ENCODE results near the gene FOXD3. TPM values are rescaled to one million over a fixed set of nuclear protein-coding genes. Genes with fewer than 3 reads are reported as not detected.

The FOXD3 gene
- total and polyA plus RNA-seq, 2 experiments from 2014 or later, result 13.8 to 49.0 TPM

DNA sequence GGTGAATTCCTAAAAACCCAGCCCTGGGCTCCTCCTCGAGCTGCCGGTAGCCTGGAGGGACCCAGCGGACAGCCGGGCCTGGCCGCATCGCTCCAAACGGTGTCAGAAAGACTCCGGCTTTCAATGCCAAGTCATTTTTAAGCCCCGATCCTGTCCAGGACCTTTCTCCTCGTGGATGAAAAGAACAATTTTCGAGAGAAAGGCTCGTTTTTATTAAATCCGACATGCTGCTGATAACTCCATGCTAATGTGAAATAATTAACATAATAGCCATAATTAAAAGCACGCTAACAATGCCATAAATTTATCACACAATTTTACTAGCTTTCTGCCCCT is 4.6 kb upstream of the FOXD3 start:
- H3K27me3 ChIP-seq (ENCODE audit: insufficient read depth), result peaks cover 43% of the 10 kb centered on the region
- H3K4me3 ChIP-seq, result peak overlapping the region; percentile 61
- DNase-seq (ENCODE audit: low spot score) (peak; percentile 73), ATAC-seq (peak; percentile 6)
- H3K36me3 ChIP-seq (ENCODE audit: insufficient read depth), result no peaks in the 10 kb centered on the region
- H3K79me2 ChIP-seq (replicated peaks; ENCODE audit: insufficient read depth), result peaks cover 17% of the 10 kb centered on the region
- no peaks in the 10 kb centered on the region for H4K20me1 ChIP-seq (replicated peaks; ENCODE audit: insufficient read depth)
- Mint-ChIP-seq H3K4me1 (peaks cover 34% of the 10 kb centered on the region), H3K4me3 (peak overlapping the region; percentile 94), H3K9me3 (no peaks in the 10 kb centered on the region; the same call in 2 of the 3 replicates), H3K27ac (no peak overlapping the region), H3K36me3 (ENCODE audit: low read depth) (peaks cover 18% of the 10 kb centered on the region), H3K27me3 (ENCODE audit: insufficient read depth, low read depth, poor library complexity) (peaks cover 43% of the 10 kb centered on the region)
- no peak overlapping the region for H2AFZ ChIP-seq
- peak overlapping the region; percentile 80 for H3K4me2 ChIP-seq
- no peaks in the 10 kb centered on the region for H3K9me2 ChIP-seq (ENCODE audit: insufficient read depth)
- H3K4me1 ChIP-seq (ENCODE audit: insufficient read depth), result peaks cover 29% of the 10 kb centered on the region
- peaks cover 12% of the 10 kb centered on the region; the same call in 1 of the 2 replicates for H3F3A ChIP-seq (replicated peaks; ENCODE audit: low read depth)
- no peak for TF ChIP-seq ZNF114 (CRISPR knock-in tag; IDR thresholded peaks at IDR 0.05)
- no peak for TF ChIP-seq STAT1 (IDR thresholded peaks at IDR 0.05; ENCODE audit: unreplicated experiment)
- no peak for TF ChIP-seq EZH2phosphoT487 (IDR thresholded peaks at IDR 0.05; ENCODE audit: unreplicated experiment)
- TF ChIP-seq EZH2 (IDR thresholded peaks at IDR 0.05; ENCODE audit: low read depth, unreplicated experiment), result no peak
- no peak for TF ChIP-seq CREB1 (CRISPR knock-in tag; IDR thresholded peaks at IDR 0.05; ENCODE audit: low read depth)
- TF ChIP-seq, protein P1, sequence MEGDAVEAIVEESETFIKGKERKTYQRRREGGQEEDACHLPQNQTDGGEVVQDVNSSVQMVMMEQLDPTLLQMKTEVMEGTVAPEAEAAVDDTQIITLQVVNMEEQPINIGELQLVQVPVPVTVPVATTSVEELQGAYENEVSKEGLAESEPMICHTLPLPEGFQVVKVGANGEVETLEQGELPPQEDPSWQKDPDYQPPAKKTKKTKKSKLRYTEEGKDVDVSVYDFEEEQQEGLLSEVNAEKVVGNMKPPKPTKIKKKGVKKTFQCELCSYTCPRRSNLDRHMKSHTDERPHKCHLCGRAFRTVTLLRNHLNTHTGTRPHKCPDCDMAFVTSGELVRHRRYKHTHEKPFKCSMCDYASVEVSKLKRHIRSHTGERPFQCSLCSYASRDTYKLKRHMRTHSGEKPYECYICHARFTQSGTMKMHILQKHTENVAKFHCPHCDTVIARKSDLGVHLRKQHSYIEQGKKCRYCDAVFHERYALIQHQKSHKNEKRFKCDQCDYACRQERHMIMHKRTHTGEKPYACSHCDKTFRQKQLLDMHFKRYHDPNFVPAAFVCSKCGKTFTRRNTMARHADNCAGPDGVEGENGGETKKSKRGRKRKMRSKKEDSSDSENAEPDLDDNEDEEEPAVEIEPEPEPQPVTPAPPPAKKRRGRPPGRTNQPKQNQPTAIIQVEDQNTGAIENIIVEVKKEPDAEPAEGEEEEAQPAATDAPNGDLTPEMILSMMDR (conservative IDR thresholded peaks at IDR 0.05; ENCODE audit: low read depth in 2 of 2), result no peak
- no peak for TF ChIP-seq POLR2AphosphoS5 (IDR thresholded peaks at IDR 0.05; ENCODE audit: low read depth)
- no peak for TF ChIP-seq NANOG (IDR thresholded peaks at IDR 0.05; ENCODE audit: borderline replicate concordance)
- TF ChIP-seq, protein P2, sequence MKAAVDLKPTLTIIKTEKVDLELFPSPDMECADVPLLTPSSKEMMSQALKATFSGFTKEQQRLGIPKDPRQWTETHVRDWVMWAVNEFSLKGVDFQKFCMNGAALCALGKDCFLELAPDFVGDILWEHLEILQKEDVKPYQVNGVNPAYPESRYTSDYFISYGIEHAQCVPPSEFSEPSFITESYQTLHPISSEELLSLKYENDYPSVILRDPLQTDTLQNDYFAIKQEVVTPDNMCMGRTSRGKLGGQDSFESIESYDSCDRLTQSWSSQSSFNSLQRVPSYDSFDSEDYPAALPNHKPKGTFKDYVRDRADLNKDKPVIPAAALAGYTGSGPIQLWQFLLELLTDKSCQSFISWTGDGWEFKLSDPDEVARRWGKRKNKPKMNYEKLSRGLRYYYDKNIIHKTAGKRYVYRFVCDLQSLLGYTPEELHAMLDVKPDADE (IDR thresholded peaks at IDR 0.05), result no peak
- TF ChIP-seq, protein P3, sequence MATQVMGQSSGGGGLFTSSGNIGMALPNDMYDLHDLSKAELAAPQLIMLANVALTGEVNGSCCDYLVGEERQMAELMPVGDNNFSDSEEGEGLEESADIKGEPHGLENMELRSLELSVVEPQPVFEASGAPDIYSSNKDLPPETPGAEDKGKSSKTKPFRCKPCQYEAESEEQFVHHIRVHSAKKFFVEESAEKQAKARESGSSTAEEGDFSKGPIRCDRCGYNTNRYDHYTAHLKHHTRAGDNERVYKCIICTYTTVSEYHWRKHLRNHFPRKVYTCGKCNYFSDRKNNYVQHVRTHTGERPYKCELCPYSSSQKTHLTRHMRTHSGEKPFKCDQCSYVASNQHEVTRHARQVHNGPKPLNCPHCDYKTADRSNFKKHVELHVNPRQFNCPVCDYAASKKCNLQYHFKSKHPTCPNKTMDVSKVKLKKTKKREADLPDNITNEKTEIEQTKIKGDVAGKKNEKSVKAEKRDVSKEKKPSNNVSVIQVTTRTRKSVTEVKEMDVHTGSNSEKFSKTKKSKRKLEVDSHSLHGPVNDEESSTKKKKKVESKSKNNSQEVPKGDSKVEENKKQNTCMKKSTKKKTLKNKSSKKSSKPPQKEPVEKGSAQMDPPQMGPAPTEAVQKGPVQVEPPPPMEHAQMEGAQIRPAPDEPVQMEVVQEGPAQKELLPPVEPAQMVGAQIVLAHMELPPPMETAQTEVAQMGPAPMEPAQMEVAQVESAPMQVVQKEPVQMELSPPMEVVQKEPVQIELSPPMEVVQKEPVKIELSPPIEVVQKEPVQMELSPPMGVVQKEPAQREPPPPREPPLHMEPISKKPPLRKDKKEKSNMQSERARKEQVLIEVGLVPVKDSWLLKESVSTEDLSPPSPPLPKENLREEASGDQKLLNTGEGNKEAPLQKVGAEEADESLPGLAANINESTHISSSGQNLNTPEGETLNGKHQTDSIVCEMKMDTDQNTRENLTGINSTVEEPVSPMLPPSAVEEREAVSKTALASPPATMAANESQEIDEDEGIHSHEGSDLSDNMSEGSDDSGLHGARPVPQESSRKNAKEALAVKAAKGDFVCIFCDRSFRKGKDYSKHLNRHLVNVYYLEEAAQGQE (IDR thresholded peaks at IDR 0.05; ENCODE audit: unreplicated experiment), result no peak
- TF ChIP-seq ZNF331 (CRISPR knock-in tag; IDR thresholded peaks at IDR 0.05; ENCODE audit: low read depth), result no peak
- TF ChIP-seq JUNB (IDR thresholded peaks at IDR 0.05; ENCODE audit: unreplicated experiment), result no peak
- TF ChIP-seq, protein P4, sequence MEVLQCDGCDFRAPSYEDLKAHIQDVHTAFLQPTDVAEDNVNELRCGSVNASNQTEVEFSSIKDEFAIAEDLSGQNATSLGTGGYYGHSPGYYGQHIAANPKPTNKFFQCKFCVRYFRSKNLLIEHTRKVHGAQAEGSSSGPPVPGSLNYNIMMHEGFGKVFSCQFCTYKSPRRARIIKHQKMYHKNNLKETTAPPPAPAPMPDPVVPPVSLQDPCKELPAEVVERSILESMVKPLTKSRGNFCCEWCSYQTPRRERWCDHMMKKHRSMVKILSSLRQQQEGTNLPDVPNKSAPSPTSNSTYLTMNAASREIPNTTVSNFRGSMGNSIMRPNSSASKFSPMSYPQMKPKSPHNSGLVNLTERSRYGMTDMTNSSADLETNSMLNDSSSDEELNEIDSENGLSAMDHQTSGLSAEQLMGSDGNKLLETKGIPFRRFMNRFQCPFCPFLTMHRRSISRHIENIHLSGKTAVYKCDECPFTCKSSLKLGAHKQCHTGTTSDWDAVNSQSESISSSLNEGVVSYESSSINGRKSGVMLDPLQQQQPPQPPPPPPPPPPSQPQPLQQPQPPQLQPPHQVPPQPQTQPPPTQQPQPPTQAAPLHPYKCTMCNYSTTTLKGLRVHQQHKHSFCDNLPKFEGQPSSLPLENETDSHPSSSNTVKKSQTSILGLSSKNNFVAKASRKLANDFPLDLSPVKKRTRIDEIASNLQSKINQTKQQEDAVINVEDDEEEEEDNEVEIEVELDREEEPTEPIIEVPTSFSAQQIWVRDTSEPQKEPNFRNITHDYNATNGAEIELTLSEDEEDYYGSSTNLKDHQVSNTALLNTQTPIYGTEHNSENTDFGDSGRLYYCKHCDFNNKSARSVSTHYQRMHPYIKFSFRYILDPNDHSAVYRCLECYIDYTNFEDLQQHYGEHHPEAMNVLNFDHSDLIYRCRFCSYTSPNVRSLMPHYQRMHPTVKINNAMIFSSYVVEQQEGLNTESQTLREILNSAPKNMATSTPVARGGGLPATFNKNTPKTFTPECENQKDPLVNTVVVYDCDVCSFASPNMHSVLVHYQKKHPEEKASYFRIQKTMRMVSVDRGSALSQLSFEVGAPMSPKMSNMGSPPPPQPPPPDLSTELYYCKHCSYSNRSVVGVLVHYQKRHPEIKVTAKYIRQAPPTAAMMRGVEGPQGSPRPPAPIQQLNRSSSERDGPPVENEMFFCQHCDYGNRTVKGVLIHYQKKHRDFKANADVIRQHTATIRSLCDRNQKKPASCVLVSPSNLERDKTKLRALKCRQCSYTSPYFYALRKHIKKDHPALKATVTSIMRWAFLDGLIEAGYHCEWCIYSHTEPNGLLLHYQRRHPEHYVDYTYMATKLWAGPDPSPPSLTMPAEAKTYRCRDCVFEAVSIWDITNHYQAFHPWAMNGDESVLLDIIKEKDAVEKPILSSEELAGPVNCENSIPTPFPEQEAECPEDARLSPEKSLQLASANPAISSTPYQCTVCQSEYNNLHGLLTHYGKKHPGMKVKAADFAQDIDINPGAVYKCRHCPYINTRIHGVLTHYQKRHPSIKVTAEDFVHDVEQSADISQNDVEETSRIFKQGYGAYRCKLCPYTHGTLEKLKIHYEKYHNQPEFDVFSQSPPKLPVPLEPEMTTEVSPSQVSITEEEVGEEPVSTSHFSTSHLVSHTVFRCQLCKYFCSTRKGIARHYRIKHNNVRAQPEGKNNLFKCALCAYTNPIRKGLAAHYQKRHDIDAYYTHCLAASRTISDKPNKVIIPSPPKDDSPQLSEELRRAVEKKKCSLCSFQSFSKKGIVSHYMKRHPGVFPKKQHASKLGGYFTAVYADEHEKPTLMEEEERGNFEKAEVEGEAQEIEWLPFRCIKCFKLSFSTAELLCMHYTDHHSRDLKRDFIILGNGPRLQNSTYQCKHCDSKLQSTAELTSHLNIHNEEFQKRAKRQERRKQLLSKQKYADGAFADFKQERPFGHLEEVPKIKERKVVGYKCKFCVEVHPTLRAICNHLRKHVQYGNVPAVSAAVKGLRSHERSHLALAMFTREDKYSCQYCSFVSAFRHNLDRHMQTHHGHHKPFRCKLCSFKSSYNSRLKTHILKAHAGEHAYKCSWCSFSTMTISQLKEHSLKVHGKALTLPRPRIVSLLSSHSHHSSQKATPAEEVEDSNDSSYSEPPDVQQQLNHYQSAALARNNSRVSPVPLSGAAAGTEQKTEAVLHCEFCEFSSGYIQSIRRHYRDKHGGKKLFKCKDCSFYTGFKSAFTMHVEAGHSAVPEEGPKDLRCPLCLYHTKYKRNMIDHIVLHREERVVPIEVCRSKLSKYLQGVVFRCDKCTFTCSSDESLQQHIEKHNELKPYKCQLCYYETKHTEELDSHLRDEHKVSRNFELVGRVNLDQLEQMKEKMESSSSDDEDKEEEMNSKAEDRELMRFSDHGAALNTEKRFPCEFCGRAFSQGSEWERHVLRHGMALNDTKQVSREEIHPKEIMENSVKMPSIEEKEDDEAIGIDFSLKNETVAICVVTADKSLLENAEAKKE (CRISPR knock-in tag; IDR thresholded peaks at IDR 0.05), result no peak
- H3K27ac ChIP-seq (ENCODE audit: low read depth), result no peak overlapping the region
